Stomach smooth muscle (tissue), 2 donors: ENCODE measurements around the gene TIGAR.

Experiments
- H3K27ac ChIP-seq: one replicate; pipeline ENCODE4 v1.7.0; 2013; ENCODE audit warnings: mild to moderate bottlenecking, low read length, inconsistent platforms
- H3K27me3 ChIP-seq, 2 donors: one replicate each; pipeline ENCODE4 v1.7.0; 2013; ENCODE audit warnings: low read length in 2 of 2; ENCODE audit not compliant: insufficient read depth in 2 of 2, control insufficient read depth in 1 of 2
- H3K36me3 ChIP-seq, 2 donors: one replicate each; pipeline ENCODE4 v1.7.0; 2013; ENCODE audit warnings: low read length in 2 of 2; ENCODE audit not compliant: control insufficient read depth in 2 of 2, insufficient read depth in 2 of 2
- H3K4me1 ChIP-seq: one replicate; pipeline ENCODE4 v1.7.0; 2013; ENCODE audit warnings: low read length; ENCODE audit not compliant: control insufficient read depth, insufficient read depth
- H3K4me3 ChIP-seq, 2 donors: one replicate each; pipeline ENCODE4 v1.7.0; 2013; ENCODE audit warnings: low read length in 2 of 2
- H3K9ac ChIP-seq, 2 donors: one replicate each; pipeline ENCODE4 v1.7.0; 2013; ENCODE audit warnings: low read length in 2 of 2, mild to moderate bottlenecking in 1 of 2
- H3K9me3 ChIP-seq, 2 donors: one replicate each; pipeline ENCODE4 v1.7.0; 2013; ENCODE audit warnings: low read length in 2 of 2; ENCODE audit not compliant: control insufficient read depth in 2 of 2
- donor health status: healthy.
- donor health status: Pancreatic carcinoma.

Gene TIGAR

GRCh38 chr12:4320853-4321701 is at the start of gene TIGAR:
TIGAR (plus strand) TSS chr12:4321213; CDS start chr12:4321272, 59 bp downstream.
- H3K27me3 ChIP-seq: no peaks in the 10 kb centered on the region
- peak within 1 kb of the TSS; percentile 92 for H3K27ac ChIP-seq
- peaks cover 19% of the 10 kb centered on the region for H3K4me1 ChIP-seq
- no peaks in the 10 kb centered on the region for H3K36me3 ChIP-seq
- H3K4me3 ChIP-seq: peak within 1 kb of the TSS; percentile 89 to 94
- peak within 1 kb of the TSS; percentile 90 to 96 for H3K9ac ChIP-seq
- no peaks in the 10 kb centered on the region for H3K9me3 ChIP-seq

GRCh38 chr12:4271717-4272423 is 49.1 kb upstream of the TIGAR start:
- H3K9ac ChIP-seq: peak overlapping the region; percentile 64 to 85
- H3K9me3 ChIP-seq: no peaks in the 10 kb centered on the region
- H3K4me3 ChIP-seq: peak overlapping the region; percentile 98
- H3K27ac ChIP-seq: peak overlapping the region; percentile 92
- H3K36me3 ChIP-seq: peaks cover 0 to 2% of the 10 kb centered on the region in 2 donors
- H3K27me3 ChIP-seq: no peaks in the 10 kb centered on the region
- peaks cover 49% of the 10 kb centered on the region for H3K4me1 ChIP-seq

GRCh38 chr12:4272424-4273272 is 48.4 kb upstream of the TIGAR start:
- Histone ChIP-seq H3K27me3 (no peaks in the 10 kb centered on the region), H3K4me1 (peaks cover 56% of the 10 kb centered on the region), H3K27ac (peak overlapping the region; percentile 92), H3K36me3 (peaks cover 4 to 6% of the 10 kb centered on the region in 2 donors), H3K9ac (peak overlapping the region; percentile 55 to 85), H3K4me3 (peak overlapping the region; percentile 98), H3K9me3 (no peaks in the 10 kb centered on the region)

GRCh38 chr12:4273273-4273651 is 47.8 kb upstream of the TIGAR start:
- no peaks in the 10 kb centered on the region for H3K9me3 ChIP-seq
- peak overlapping the region; percentile 98 for H3K4me3 ChIP-seq
- peaks cover 62% of the 10 kb centered on the region for H3K4me1 ChIP-seq
- peak overlapping the region; percentile 92 for H3K27ac ChIP-seq
- peak overlapping the region; percentile 55 to 85 for H3K9ac ChIP-seq
- H3K27me3 ChIP-seq: no peaks in the 10 kb centered on the region
- H3K36me3 ChIP-seq: peaks cover 5 to 11% of the 10 kb centered on the region in 2 donors

GRCh38 chr12:4273652-4274395 is 47.2 kb upstream of the TIGAR start, which contains the start of gene CCND2:
CCND2 (plus strand) TSS chr12:4273762; CDS start chr12:4274041, 279 bp downstream.
- H3K9me3 ChIP-seq: no peaks in the 10 kb centered on the region
- peak within 1 kb of the TSS; percentile 98 for H3K4me3 ChIP-seq
- peaks cover 62% of the 10 kb centered on the region for H3K4me1 ChIP-seq
- H3K27ac ChIP-seq: peak within 1 kb of the TSS; percentile 92
- H3K27me3 ChIP-seq: no peaks in the 10 kb centered on the region
- peaks cover 9 to 15% of the 10 kb centered on the region in 2 donors for H3K36me3 ChIP-seq
- peak within 1 kb of the TSS; percentile 96 to 99 for H3K9ac ChIP-seq

- H3K27ac ChIP-seq: peak overlapping the region; percentile 92
- H3K27me3 ChIP-seq: no peaks in the 10 kb centered on the region
- no peaks in the 10 kb centered on the region for H3K9me3 ChIP-seq
- H3K4me1 ChIP-seq: peaks cover 63% of the 10 kb centered on the region
- H3K4me3 ChIP-seq: peak overlapping the region; percentile 98
- H3K9ac ChIP-seq: peak overlapping the region; percentile 96 to 99
- peaks cover 12 to 22% of the 10 kb centered on the region in 2 donors for H3K36me3 ChIP-seq
These were observed 46.5 kb upstream of the TIGAR start for GRCh38 chr12:4274396-4275015.

GRCh38 chr12:4275016-4275869 is 45.8 kb upstream of the TIGAR start:
- H3K9ac ChIP-seq: peak overlapping the region; percentile 96 to 99

GRCh38 chr12:4275870-4276301 is 45.1 kb upstream of the TIGAR start:
- Histone ChIP-seq H3K36me3 (peaks cover 19 to 28% of the 10 kb centered on the region in 2 donors), H3K9ac (peak overlapping the region; percentile 96 to 99), H3K4me1 (peaks cover 66% of the 10 kb centered on the region), H3K27ac (peak overlapping the region; percentile 92), H3K4me3 (peak overlapping the region; percentile 98), H3K9me3 (no peaks in the 10 kb centered on the region), H3K27me3 (no peaks in the 10 kb centered on the region)

More at GRCh38 chr12:4275016-4275869, 45.8 kb upstream of the TIGAR start:
- Histone ChIP-seq H3K9me3 (no peaks in the 10 kb centered on the region), H3K4me3 (peak overlapping the region; percentile 98), H3K27me3 (no peaks in the 10 kb centered on the region), H3K27ac (peak overlapping the region; percentile 92), H3K4me1 (peaks cover 64% of the 10 kb centered on the region), H3K36me3 (peaks cover 16 to 28% of the 10 kb centered on the region in 2 donors)
